GM12878 (cell line): Measurements from ENCODE around the gene ASMTL. TPM values are rescaled to one million over a fixed set of nuclear protein-coding genes. Genes with fewer than 3 reads are reported as not detected.
A peak's percentile ranks its signal among the peaks of the same experiment; 100 is the strongest.

Experiments
- ATAC-seq: fragments of 200-7000 bp; cut with Tn5 transposase; 3 replicates; pipeline ENCODE4 v1.9.1; 2020; ENCODE audit warnings: mild to moderate bottlenecking, moderate library complexity
- BruUV-seq: library from RNA; stranded (reverse); fragments of 400-500 nt; replicated peaks from 2 replicates; lab custom pipeline; 2021; lab: Mats Ljungman, UMichigan
- CTCF ChIA-PET: fragments of 300-600 bp; sonication (Branson Sonifier 250); formaldehyde crosslinking; extraction: SDS; loops from one replicate; lab custom pipeline; 2021; ENCODE audit warnings: inconsistent platforms; lab: Yijun Ruan, JAX
- POLR2A ChIA-PET: fragments of 350-600 bp; formaldehyde crosslinking; extraction: SDS; loops from one replicate; lab custom pipeline; 2021; ENCODE audit warnings: inconsistent platforms; lab: Charles Lee
- RAD21 ChIA-PET: fragments of 300-600 bp; sonication (Branson Sonifier 250); formaldehyde crosslinking; loops from one replicate; lab custom pipeline; 2023; ENCODE audit warnings: antibody characterized with exemption; ENCODE audit not compliant: unreplicated experiment; lab: Charles Lee
- SMC1A ChIA-PET: fragments of 300-600 bp; sonication (Branson Sonifier 250); formaldehyde crosslinking; loops from one replicate; lab custom pipeline; 2023; ENCODE audit not compliant: unreplicated experiment, uncharacterized antibody; lab: Charles Lee
- DNase-seq: peaks from one replicate; pipeline ENCODE4 v3.0.0-alpha.2; 2011; ENCODE audit warnings: low read depth, low spot score
- FAIRE-seq: peaks from 3 replicates; lab custom pipeline; 2011; peaks lifted over from hg19 to GRCh38; lab: Jason Lieb, UNC
- H2AFZ ChIP-seq: 2 replicates; pipeline ENCODE4 v1.6.0; 2011; ENCODE audit warnings: low read depth, low read length, control low read depth; ENCODE audit not compliant: control insufficient read depth
- H3K27ac ChIP-seq: 2 replicates; pipeline ENCODE4 v1.5.1; 2011; ENCODE audit warnings: control low read depth; ENCODE audit not compliant: control insufficient read depth, insufficient read depth
- H3K27me3 ChIP-seq, 2 experiments: replicated peaks in 1 of 2; 2 replicates each; pipeline versions ENCODE4 v1.6.0 to v1.6.1; 2011; ENCODE audit warnings: low read length in 1 of 2; ENCODE audit not compliant: control insufficient read depth in 2 of 2, insufficient read depth in 2 of 2
- H3K36me3 ChIP-seq, 2 experiments: 2 replicates each; pipeline ENCODE4 v1.5.1; 2011; ENCODE audit warnings: low read length in 1 of 2; ENCODE audit not compliant: control insufficient read depth in 2 of 2, insufficient read depth in 2 of 2
- H3K4me1 ChIP-seq: 2 replicates; pipeline ENCODE4 v1.6.1; 2011; ENCODE audit warnings: mild to moderate bottlenecking, low read length, moderate library complexity, mixed read lengths; ENCODE audit not compliant: control insufficient read depth, insufficient read depth
- H3K4me2 ChIP-seq: 2 replicates; pipeline ENCODE4 v1.6.0; 2011; ENCODE audit warnings: control low read depth; ENCODE audit not compliant: control insufficient read depth, insufficient read depth
- H3K4me3 ChIP-seq: fragments of 200-600 bp; sonication (generic); 2 replicates; pipeline ENCODE4 v1.5.1; 2016
- H3K79me2 ChIP-seq: 2 replicates; pipeline ENCODE4 v1.6.0; 2011; ENCODE audit warnings: low read length; ENCODE audit not compliant: control insufficient read depth, insufficient read depth
- H3K9ac ChIP-seq: 2 replicates; pipeline ENCODE4 v1.8.0; 2011; ENCODE audit warnings: low read length, control low read depth, mixed read lengths; ENCODE audit not compliant: control insufficient read depth, insufficient read depth
- H3K9me3 ChIP-seq: replicated peaks from 3 replicates; pipeline ENCODE4 v1.5.1; 2011; ENCODE audit warnings: mild to moderate bottlenecking, low read length; ENCODE audit not compliant: control insufficient read depth, insufficient read depth
- H4K20me1 ChIP-seq: 2 replicates; pipeline ENCODE4 v1.6.0; 2011; ENCODE audit not compliant: control insufficient read depth, insufficient read depth
- ATF7 ChIP-seq: fragments of 450-650 bp; IDR thresholded peaks from 2 replicates; pipeline ENCODE4 v1.6.1; 2016; ENCODE audit warnings: low read depth, mild to moderate bottlenecking
- BCL3 ChIP-seq: IDR thresholded peaks from 2 replicates; pipeline ENCODE4 v1.6.1; 2011; ENCODE audit warnings: borderline replicate concordance, low read depth, mild to moderate bottlenecking, moderate library complexity, low read length; ENCODE audit not compliant: insufficient read depth, poor library complexity, severe bottlenecking
- BMI1 ChIP-seq: fragments of 450-650 bp; IDR thresholded peaks from 2 replicates; pipeline ENCODE4 v1.6.1; 2016; ENCODE audit warnings: mild to moderate bottlenecking, moderate library complexity, borderline replicate concordance
- GABPA ChIP-seq: IDR thresholded peaks from 2 replicates; pipeline ENCODE4 v1.6.1; 2014; ENCODE audit warnings: antibody characterized with exemption, low read depth, mild to moderate bottlenecking, inconsistent platforms
- MEF2B ChIP-seq: fragments of 450-650 bp; IDR thresholded peaks from 2 replicates; pipeline ENCODE4 v1.6.1; 2018; ENCODE audit warnings: mild to moderate bottlenecking, moderate library complexity; ENCODE audit not compliant: partially characterized antibody, poor library complexity, severe bottlenecking
- MLLT1 ChIP-seq: fragments of 450-650 bp; IDR thresholded peaks from 2 replicates; pipeline ENCODE4 v1.6.1; 2016; ENCODE audit warnings: mild to moderate bottlenecking
- NFYA ChIP-seq: IDR thresholded peaks from 2 replicates; pipeline ENCODE4 v1.6.1; 2011; ENCODE audit warnings: low read depth, mild to moderate bottlenecking, low read length, improper control_type of control experiment, borderline replicate concordance
- PML ChIP-seq: IDR thresholded peaks from 2 replicates; pipeline ENCODE4 v1.6.1; 2012; ENCODE audit warnings: low read length, inconsistent platforms
- RB1 ChIP-seq: fragments of 450-650 bp; formaldehyde crosslinking; IDR thresholded peaks from 2 replicates; pipeline ENCODE4 v1.6.1; 2017; ENCODE audit warnings: mild to moderate bottlenecking, borderline replicate concordance
- SRF ChIP-seq, 2 experiments: IDR thresholded peaks; 2 replicates each; pipeline ENCODE4 v1.6.1; 2011; ENCODE audit warnings: low read depth in 2 of 2, low read length in 2 of 2, mild to moderate bottlenecking in 1 of 2, moderate library complexity in 1 of 2
- ZBTB40 ChIP-seq: fragments of 450-650 bp; IDR thresholded peaks from 2 replicates; pipeline ENCODE4 v1.6.1; 2016; ENCODE audit warnings: mild to moderate bottlenecking, moderate library complexity, borderline replicate concordance
- ZNF274 ChIP-seq: IDR thresholded peaks from one replicate; pipeline ENCODE4 v1.8.0; 2011; ENCODE audit not compliant: insufficient read length, insufficient read depth
- ZNF687 ChIP-seq: fragments of 450-650 bp; IDR thresholded peaks from 2 replicates; pipeline ENCODE4 v1.6.1; 2017; ENCODE audit warnings: mild to moderate bottlenecking, moderate library complexity
- WGBS: methylation state at CpG from one replicate; pipeline ENCODE4 v1.1.6; 2016; ENCODE audit warnings: low lambda C conversion rate; ENCODE audit not compliant: insufficient replicate concordance, insufficient coverage; ENCODE audit errors: missing lambda C conversion rate; 5-methylcytosine and 5-hydroxymethylcytosine counted together
- in situ Hi-C: fragments of 300-500 bp; cut with MboI; formaldehyde crosslinking; loops from 9 replicates; pipeline ENCODE4 v1.14.3; 2018; ENCODE audit warnings: mixed read lengths
- intact Hi-C: fragments of 100-400 bp; cut with micrococcal nuclease; formaldehyde crosslinking; loops from one replicate; pipeline ENCODE4 v1.14.2; 2022; ENCODE audit not compliant: unreplicated experiment
- polyA plus RNA-seq, 11 experiments: library from polyadenylated mRNA; depleted of rRNA in 4 of 11; unstranded in 6 of 11; stranded (reverse) in 5 of 11; fragments of >200 nt; fragmentation: Nextera tagmentation in 4 of 11; fragmentation: Illumina TruSeq in 1 of 11; extraction: Ambion mirVana in 4 of 11; extraction: Trizol in 1 of 11; gene quantifications; 1 replicate in 1 of 11; 2 replicates in 10 of 11; pipeline versions ENCODE4 v1.2.1 to v1.2.3, GENCODE V29; 2011 to 2016; ENCODE audit warnings: inconsistent platforms in 2 of 11, missing spikeins in 2 of 11, low read depth in 1 of 11
- total RNA-seq, 4 experiments: library from RNA; depleted of rRNA in 3 of 4; stranded (reverse); fragments of >200 nt in 3 of 4; fragmentation: Illumina TruSeq in 1 of 4; extraction: Trizol in 1 of 4; gene quantifications; 2 replicates each; pipeline versions ENCODE4 v1.2.1 to v1.2.3, GENCODE V29; 2013 to 2021

The ASMTL gene
- total and polyA plus RNA-seq, 10 of the 15 experiments (the other 5 are each of a cell fraction or from before 2014, with no cell fraction given): 1.6 to 51.9 (median 32.1) TPM

- RAD21 ChIA-PET: no interaction called here
- FAIRE-seq (no peak), ATAC-seq (no peak), DNase-seq (no peak)
- Histone ChIP-seq H4K20me1 (no peaks in the 10 kb centered on the region), H3K4me2 (no peak overlapping the region), H3K4me3 (no peak overlapping the region), H3K36me3 (peaks cover 2 to 4% of the 10 kb centered on the region in 2 experiments; a peak in 2 of 4 replicates), H3K9me3 (no peaks in the 10 kb centered on the region; the same call in 2 of the 3 replicates), H2AFZ (no peak overlapping the region), H3K9ac (no peak overlapping the region), H3K27me3 (no peaks in the 10 kb centered on the region), H3K27ac (peak overlapping the region; percentile 18; the same call in 1 of the 2 replicates), H3K79me2 (peaks cover 25% of the 10 kb centered on the region), H3K4me1 (peaks cover 27% of the 10 kb centered on the region)
- SMC1A ChIA-PET: no interaction called here
- CTCF ChIA-PET: no interaction called here
- POLR2A ChIA-PET: no interaction called here
- WGBS: 74% methylated on average over 12 of the region's 12 CpGs
- BruUV-seq: no TSS peak
- in situ Hi-C loops: no loop called here
- intact Hi-C loops: no loop called here
- TF ChIP-seq SRF (IDR thresholded peaks at IDR 0.05; ENCODE audit: low read depth in 2 of 2, low read length in 2 of 2) (no peak), RB1 (no peak), PML (no peak), ZBTB40 (0 out of 2 replicates have a peak, but pooled peaks have one; percentile 29), BCL3 (no peak), MEF2B (peak; percentile 28), BMI1 (no peak), ZNF274 (no peak), GABPA (no peak), ZNF687 (no peak), ATF7 (no peak), NFYA (no peak), MLLT1 (peak; percentile 68; the same call in 1 of the 2 replicates)
Measured at GRCh38 chrX:1496076-1496475, 43.4 kb upstream of the ASMTL start.
